Common myeloid progenitor, CD34-positive (primary cell): ENCODE results near the gene SLC38A4.

Experiments
- CTCF ChIA-PET: fragments of 350-600 bp; sonication (Branson Sonifier 250); formaldehyde crosslinking; loops from one replicate; lab custom pipeline; 2021; ENCODE audit warnings: antibody characterized with exemption; lab: Charles Lee
- POLR2A ChIA-PET: fragments of 350-600 bp; sonication (Branson Sonifier 250); formaldehyde crosslinking; loops from one replicate; lab custom pipeline; 2021; ENCODE audit warnings: antibody characterized with exemption; lab: Charles Lee
- DNase-seq, 3 donors: peaks; one replicate each; pipeline versions ENCODE4 v3.0.0 to v3.0.0-alpha.2; 2013
- H3K27ac ChIP-seq, 2 experiments: 1 replicate in 1 of 2; 2 replicates in 1 of 2; pipeline ENCODE4 v1.7.0; 2013; ENCODE audit warnings: inconsistent platforms in 2 of 2, low read length in 2 of 2, mild to moderate bottlenecking in 2 of 2, low read depth in 1 of 2, moderate library complexity in 1 of 2; ENCODE audit not compliant: severe bottlenecking in 2 of 2, insufficient read depth in 1 of 2, poor library complexity in 1 of 2
- H3K27me3 ChIP-seq, 5 experiments: replicated peaks in 2 of 5; 1 replicate in 3 of 5; 2 replicates in 2 of 5; pipeline versions ENCODE4 v1.6.1 to v1.7.0; 2013; ENCODE audit warnings: low read length in 4 of 5, mild to moderate bottlenecking in 2 of 5, moderate library complexity in 2 of 5, inconsistent platforms in 1 of 5; ENCODE audit not compliant: insufficient read depth in 5 of 5, control insufficient read depth in 4 of 5
- H3K36me3 ChIP-seq, 4 experiments: 1 replicate in 2 of 4; 2 replicates in 2 of 4; pipeline versions ENCODE4 v1.6.1 to v1.7.0; 2013; ENCODE audit warnings: low read length in 3 of 4, control low read depth in 1 of 4, mild to moderate bottlenecking in 1 of 4; ENCODE audit not compliant: control insufficient read depth in 4 of 4, insufficient read depth in 4 of 4
- H3K4me1 ChIP-seq, 4 experiments: 1 replicate in 3 of 4; 2 replicates in 1 of 4; pipeline versions ENCODE4 v1.6.1 to v1.7.1; 2013; ENCODE audit warnings: low read length in 3 of 4, mild to moderate bottlenecking in 3 of 4, control low read depth in 1 of 4, inconsistent platforms in 1 of 4, moderate library complexity in 1 of 4; ENCODE audit not compliant: control insufficient read depth in 4 of 4, insufficient read depth in 4 of 4; ENCODE audit errors: control extremely low read depth in 1 of 4
- H3K4me3 ChIP-seq, 7 experiments: 1 replicate in 4 of 7; 2 replicates in 3 of 7; pipeline versions ENCODE4 v1.5.1 to v1.7.0; 2013; ENCODE audit warnings: mild to moderate bottlenecking in 7 of 7, low read length in 6 of 7, moderate library complexity in 6 of 7, inconsistent platforms in 2 of 7, low read depth in 2 of 7, control low read depth in 1 of 7; ENCODE audit not compliant: insufficient read depth in 4 of 7, control insufficient read depth in 1 of 7; ENCODE audit errors: extremely low read depth in 1 of 7
- H3K9me3 ChIP-seq, 5 experiments: 1 replicate in 4 of 5; 2 replicates in 1 of 5; pipeline versions ENCODE4 v1.6.1 to v1.7.1; 2013; ENCODE audit warnings: low read length in 4 of 5, mild to moderate bottlenecking in 2 of 5, inconsistent platforms in 1 of 5, low read depth in 1 of 5, moderate library complexity in 1 of 5; ENCODE audit not compliant: control insufficient read depth in 4 of 5, insufficient read depth in 2 of 5; ENCODE audit errors: control extremely low read depth in 1 of 5
- WGBS: methylation state at CpG from one replicate; pipeline ENCODE4 v1.1.5; 2013; ENCODE audit not compliant: insufficient coverage; 5-methylcytosine and 5-hydroxymethylcytosine counted together

SLC38A4 gene

GRCh38 chr12:46839232-46839631 is 13.4 kb upstream of the SLC38A4 start:
- Histone ChIP-seq H3K27ac (no peak overlapping the region), H3K36me3 (no peaks in the 10 kb centered on the region), H3K9me3 (no peaks in the 10 kb centered on the region), H3K4me1 (no peaks in the 10 kb centered on the region), H3K27me3 (no peaks in the 10 kb centered on the region), H3K4me3 (no peak overlapping the region)
- no peak for DNase-seq
- WGBS = 100% methylated on average over 2 of the region's 3 CpGs
- CTCF ChIA-PET = no interaction called here
- POLR2A ChIA-PET = no interaction called here

- Histone ChIP-seq H3K27me3 (peaks cover 2 to 26% (median 16%) of the 10 kb centered on the region in 5 experiments), H3K36me3 (no peaks in the 10 kb centered on the region), H3K9me3 (peaks cover 0 to 7% (median 0%) of the 10 kb centered on the region in 5 experiments), H3K4me1 (peaks cover 0 to 13% (median 10%) of the 10 kb centered on the region in 4 experiments), H3K4me3 (no peak overlapping the region), H3K27ac (no peak overlapping the region)
- DNase-seq = no peak
- ChIA-PET POLR2A (no interaction called here), CTCF (no interaction called here)
- WGBS = no CpG with 5 or more reads among the region's 1 CpG
Measured at GRCh38 chr12:46835785-46836184, 10.0 kb upstream of the SLC38A4 start.

GRCh38 chr12:46832130-46832704 is 6.4 kb upstream of the SLC38A4 start:
- Histone ChIP-seq H3K4me3 (peak overlapping the region in 2 of 7 experiments; percentile 49 to 65), H3K4me1 (peaks cover 0 to 15% (median 11%) of the 10 kb centered on the region in 4 experiments), H3K9me3 (peaks cover 0 to 7% (median 0%) of the 10 kb centered on the region in 5 experiments), H3K36me3 (no peaks in the 10 kb centered on the region), H3K27ac (no peak overlapping the region), H3K27me3 (peaks cover 14 to 55% (median 34%) of the 10 kb centered on the region in 5 experiments)
- CTCF ChIA-PET = interaction anchor here (1.3 kb wide), 1 partner anchor 10 kb away, joined by 3 read pairs; no protein-coding TSS in a partner anchor
- WGBS = 56% methylated on average over 12 of the region's 16 CpGs
- POLR2A ChIA-PET = no interaction called here
- no peak for DNase-seq

- ChIA-PET CTCF (interaction anchor here (1.3 kb wide), 1 partner anchor 10 kb away, joined by 3 read pairs; no protein-coding TSS in a partner anchor), POLR2A (no interaction called here)
- H3K4me3 ChIP-seq = peak overlapping the region in 6 of 7 experiments; percentile 9 to 65 (median 50)
- peak in 2 of 3 donors; percentile 32 to 42 for DNase-seq
- H3K4me1 ChIP-seq = peaks cover 0 to 15% (median 11%) of the 10 kb centered on the region in 4 experiments
- H3K9me3 ChIP-seq = peaks cover 0 to 7% (median 0%) of the 10 kb centered on the region in 5 experiments
- peaks cover 14 to 62% (median 34%) of the 10 kb centered on the region in 5 experiments for H3K27me3 ChIP-seq
- H3K27ac ChIP-seq = no peak overlapping the region
- 3% methylated on average over 52 of the region's 53 CpGs for WGBS
- no peaks in the 10 kb centered on the region for H3K36me3 ChIP-seq
Measured at GRCh38 chr12:46831335-46832129, 5.7 kb upstream of the SLC38A4 start.

GRCh38 chr12:46830731-46831334 is 5.0 kb upstream of the SLC38A4 start:
- POLR2A ChIA-PET = no interaction called here
- CTCF ChIA-PET = interaction anchor here (1.3 kb wide), 1 partner anchor 9 kb away, joined by 3 read pairs; no protein-coding TSS in a partner anchor
- Histone ChIP-seq H3K9me3 (peaks cover 0 to 7% (median 0%) of the 10 kb centered on the region in 5 experiments), H3K36me3 (no peaks in the 10 kb centered on the region), H3K4me3 (peak overlapping the region in 5 of 7 experiments; percentile 37 to 65 (median 52)), H3K27ac (no peak overlapping the region), H3K4me1 (peaks cover 0 to 15% (median 11%) of the 10 kb centered on the region in 4 experiments), H3K27me3 (peaks cover 14 to 69% (median 34%) of the 10 kb centered on the region in 5 experiments)
- peak in 2 of 3 donors; percentile 23 to 35 for DNase-seq
- 8% methylated on average over 27 of the region's 28 CpGs for WGBS

GRCh38 chr12:46824709-46825108 is 1.1 kb downstream of the SLC38A4 start:
- H3K4me1 ChIP-seq = peaks cover 0 to 4% (median 0%) of the 10 kb centered on the region in 4 experiments
- no peak overlapping the region for H3K4me3 ChIP-seq
- no CpG with 5 or more reads among the region's 2 CpGs for WGBS
- no peak overlapping the region for H3K27ac ChIP-seq
- no peak for DNase-seq
- CTCF ChIA-PET = no interaction called here
- peaks cover 10 to 59% (median 21%) of the 10 kb centered on the region in 5 experiments for H3K27me3 ChIP-seq
- POLR2A ChIA-PET = no interaction called here
- H3K36me3 ChIP-seq = no peaks in the 10 kb centered on the region
- peaks cover 0 to 2% (median 0%) of the 10 kb centered on the region in 5 experiments for H3K9me3 ChIP-seq
